CD4-positive, alpha-beta T cell treated with Interferon gamma for 1 hour (primary cell): Measurements from ENCODE around the gene HOXB8.
A peak's percentile ranks its signal among the peaks of the same experiment; 100 is the strongest.

ENCODE experiments used
- DNase-seq: peaks from one replicate; pipeline ENCODE4 v3.0.0-alpha.2; 2020

HOXB8 gene

DNA sequence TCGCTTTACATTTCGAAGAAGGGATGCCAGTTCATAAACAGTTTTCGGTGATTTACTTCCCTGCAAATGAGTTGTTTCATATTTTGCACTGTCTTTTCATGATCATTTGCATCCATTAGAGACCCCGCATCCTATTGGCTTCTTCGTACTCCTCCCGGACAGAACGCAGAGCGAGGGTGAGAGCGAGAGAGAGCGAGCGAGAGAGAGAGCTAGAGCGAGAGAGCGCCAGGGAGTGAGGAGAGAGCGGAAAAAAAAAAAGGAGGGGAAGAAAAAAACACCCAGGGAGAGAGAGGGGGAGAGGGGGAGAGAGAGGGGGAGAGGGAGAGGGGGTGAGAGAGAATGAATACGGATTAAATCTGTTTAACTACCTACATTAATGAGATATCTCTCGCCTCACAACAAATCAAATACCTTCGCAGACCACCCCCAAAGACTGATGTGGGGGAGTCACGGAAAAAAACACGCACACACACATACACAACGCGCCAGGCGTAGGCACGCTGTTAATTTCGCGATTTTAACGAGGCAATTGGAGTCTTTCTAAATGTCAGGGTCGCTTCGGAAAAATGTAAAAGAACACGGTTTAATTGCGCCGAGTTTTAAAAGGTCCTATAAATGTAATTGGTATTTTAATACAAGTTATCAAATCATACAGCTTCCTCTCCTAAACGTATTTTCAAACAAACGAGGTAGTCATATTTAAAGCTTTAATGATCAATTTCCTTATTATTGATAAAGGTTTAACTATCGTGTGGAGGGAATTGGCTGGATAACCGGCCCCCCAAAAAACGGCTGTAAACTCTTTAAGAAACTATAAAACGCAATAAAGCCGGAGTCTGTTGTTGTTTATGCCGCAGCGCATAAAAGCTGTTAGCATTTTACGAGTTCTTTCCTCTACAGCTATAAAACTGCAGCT, at the start of gene HOXB8:
Gene HOXB8, minus strand, starts transcription at position 246 of the 916 bp plus-strand sequence. CDS start 588 bp downstream, outside the sequence.
- DNase-seq: no peak

DNA sequence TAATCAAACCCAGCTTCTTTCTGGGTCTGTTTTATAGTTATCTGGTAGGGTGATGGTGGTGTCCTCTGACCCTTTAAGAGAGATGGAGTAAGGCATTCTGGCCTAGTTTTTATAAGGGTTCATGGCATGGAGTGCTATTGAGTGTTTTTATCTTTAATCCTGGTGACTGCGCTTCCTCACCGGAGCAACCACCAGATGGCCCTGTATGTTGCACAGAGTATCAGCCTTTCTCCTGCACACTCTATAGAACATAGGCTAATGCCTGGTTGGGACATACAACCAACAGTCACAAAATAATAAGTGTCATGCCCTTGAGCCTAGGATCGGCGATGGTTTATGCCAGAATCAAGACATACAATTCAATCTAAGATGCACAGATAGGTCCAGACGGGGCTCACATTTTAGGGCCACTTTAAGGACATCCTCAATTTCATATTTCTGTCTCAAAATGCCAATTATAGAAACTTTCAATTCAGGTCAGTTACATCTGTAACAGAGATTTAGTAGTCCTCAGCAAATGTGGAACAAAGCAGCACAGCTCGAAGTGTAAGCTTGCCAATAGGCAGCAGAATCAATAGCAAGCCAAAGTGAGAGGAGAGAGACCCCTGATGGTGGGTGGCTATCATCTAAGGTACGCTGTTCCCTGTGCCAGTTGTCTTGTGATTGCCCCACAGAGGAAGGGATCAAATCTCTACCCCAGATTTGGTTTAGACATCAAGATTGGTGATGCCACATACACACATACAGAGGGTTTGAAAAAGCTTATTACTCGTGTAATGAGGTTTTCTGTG, 48.2 kb upstream of the HOXB8 start:
- no peak for DNase-seq

DNA sequence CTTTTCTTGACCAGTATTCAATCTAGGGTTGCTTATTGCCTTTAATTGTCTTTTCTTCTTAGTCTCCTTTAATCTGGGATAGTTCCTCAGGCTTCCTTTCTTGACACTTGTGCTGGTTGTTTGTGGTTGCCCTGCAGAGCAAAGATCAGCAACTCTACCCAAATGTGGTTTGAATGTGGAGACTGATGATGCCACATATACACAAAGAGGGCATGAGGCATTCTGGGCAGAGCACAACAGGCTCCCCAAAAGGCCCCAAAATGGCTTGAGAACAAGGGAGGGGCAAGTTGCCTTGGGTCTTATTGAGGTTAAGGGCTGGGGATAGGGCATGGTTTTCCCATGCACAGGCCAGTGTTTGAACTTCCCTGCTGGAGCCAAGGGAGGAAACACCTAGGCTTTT, 40.8 kb upstream of the HOXB8 start:
- DNase-seq: no peak

DNA sequence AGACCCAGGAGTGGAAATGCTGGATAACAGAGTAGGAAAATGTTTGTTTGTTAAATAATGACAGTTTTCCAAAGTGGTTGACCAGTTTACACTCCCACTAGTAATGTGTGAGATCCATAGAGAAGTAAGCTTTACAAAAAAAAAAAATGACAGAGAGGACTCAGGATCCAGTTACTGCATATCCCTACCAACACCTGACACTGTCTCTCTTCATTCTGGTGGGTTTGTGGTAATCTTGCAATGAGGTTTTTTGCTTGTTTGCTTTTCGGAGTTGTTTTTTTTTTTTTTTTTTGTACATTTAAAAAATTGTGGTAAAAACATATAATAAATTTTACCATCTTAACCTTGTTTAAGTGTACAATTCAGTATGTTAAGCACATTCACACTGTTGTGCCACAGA, 34.6 kb upstream of the HOXB8 start:
- no peak for DNase-seq

DNA sequence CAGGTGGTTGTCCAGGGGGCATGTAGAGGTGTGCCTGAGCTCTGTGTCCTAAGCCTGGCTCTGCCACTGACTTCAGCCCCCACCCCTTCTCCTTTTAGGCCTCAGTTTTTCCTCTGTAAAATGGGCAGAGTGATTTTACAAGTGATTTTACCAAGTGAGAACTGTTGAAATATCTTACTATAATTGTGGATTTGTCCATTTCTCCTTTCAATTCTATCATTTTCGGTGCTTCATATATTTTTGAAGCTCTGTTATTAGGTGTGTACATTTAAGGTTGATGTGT, 32.8 kb upstream of the HOXB8 start:
- no peak for DNase-seq

DNA sequence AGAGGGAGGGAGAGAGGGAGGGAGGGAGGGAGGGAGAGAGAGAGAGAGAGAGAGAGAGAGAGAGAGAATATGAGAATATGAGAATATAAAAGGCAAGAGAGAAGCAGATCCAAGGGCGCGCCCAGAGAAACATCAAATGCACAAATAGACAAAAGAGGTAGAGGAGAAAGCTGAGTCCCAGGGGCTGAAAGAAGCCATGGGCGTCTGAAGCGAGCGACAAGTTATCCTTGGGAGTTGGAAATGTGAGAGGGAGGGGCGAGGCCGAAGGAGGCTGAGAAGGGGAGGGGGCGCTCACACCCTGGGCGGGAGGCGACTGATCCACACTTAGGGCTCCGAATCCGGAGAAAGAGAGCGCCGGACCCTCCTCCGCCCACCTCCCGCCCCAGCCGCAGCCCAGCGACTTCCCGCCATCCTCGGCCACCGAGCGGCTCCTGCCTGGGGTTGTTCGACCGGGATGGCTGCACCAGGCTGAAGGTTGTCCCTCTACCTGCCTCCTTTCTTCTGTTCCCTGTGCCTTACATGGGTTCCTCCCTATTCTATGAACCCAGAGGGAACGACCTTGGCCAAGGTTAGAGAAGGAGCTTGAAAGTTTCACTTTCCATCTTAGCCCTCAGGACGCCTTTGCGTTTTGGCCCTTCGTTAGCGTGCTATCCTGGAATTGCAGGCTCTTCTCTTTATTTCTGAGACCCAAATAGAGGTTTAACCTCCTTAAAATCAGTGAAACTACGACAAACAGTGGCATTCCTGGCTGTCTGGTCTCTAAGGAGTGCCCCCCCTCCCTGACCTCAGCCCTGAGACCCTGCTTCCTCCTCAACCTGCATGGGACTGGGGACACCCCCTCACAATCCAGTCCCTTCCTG, 32.2 kb upstream of the HOXB8 start:
- DNase-seq: no peak

DNA sequence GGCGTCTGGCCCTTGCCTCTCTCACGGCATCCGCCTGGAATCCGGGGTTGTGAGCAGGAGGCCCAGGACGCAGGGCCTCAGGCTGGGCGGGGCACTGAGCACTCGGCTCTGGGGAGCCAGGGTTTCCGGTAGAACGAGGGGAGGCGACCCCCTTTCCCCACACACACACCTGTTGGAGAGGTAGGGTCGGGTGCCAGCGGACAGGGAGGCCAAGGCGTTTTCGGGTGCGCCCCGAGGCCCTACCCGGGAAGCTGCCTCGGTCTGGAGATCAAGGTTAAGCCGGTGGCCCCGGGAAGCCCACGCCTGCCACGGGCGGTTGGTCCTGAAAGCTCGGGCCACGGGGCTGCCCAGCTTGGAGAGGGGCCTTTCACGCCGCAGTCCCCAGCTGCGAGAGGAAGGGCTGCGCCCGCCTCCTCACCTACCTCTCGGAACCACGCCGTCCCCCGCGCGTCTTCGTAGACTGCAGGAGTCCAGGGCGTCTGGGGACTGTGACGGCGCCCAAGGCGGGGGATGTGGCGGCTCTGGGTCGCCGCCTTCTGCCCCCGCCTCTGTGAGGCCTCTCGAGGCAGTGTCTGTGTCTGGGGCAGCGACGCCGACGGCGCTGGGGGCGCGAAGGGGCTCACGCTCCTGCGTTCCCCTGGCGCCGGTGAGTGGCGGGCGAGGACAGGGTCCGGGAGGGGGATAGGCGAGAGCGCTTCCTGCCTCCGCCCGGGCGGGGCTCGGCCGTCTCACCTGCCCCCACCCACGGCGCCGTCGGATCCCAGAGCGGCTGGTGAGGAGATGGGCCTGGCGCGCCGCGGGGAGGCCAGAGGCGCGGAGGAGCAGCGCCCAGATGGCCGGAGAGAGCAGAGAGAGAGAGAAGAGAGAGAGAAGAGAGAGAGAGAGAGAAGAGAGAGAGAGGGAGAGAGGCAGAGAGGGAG, 31.4 kb upstream of the HOXB8 start:
- DNase-seq: peak; percentile 16

DNA sequence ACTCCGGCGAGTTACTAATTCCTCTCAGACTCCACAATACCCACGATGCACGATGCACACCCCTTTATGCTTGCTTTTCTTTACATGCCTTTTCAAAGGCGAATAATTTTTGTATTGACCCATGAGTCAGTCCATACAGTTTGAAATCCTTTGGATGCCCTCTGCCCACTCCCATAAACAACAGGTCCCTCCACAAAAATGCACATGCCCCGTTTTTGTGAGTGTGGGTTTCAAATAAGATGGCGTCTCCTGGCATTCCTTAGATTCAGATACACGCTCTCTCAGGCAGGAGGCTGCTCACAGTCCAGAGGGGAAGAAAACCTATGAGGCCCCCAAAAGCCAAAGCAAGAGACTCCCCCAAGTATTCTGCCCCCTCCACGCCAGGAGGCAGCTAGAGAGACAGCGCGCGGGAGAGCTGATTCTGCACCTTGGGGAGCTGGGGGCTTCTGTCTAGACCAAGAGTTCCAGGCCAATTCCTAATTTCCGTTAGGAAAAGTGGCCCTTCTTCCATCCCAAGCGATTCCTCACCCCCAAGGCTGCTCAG, 30.6 kb upstream of the HOXB8 start:
- no peak for DNase-seq

DNA sequence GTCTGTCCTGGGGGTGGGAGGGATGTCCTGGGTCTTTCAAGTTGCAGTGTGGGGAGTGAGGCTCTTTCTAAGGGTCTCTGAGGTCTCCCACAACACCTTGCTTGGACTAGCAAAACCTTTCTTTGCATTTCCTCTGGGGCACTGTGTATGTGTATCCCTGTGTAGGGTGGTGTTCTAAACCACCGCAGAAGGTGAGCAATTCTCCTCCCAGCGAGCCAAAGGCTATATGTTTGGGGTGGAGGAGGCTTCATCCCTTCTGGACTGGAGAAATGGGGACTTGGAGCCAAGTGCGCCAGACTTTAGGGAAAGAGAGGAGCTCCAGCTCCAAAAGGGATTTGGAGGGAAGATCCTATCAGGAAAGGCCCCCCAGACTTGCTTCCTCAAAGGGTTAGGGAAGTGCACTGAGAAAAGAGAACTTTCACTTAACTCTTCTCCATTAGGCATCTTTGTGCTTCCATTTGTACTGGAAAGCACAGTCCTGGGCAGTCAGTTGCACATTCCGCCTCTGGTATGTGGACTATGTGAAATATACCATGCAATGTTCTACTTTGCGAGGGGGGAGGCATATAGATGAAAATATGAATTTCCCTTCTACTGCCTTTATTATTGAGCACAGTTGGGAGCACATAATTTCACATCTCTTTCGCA, 29.9 kb upstream of the HOXB8 start:
- DNase-seq: no peak

DNA sequence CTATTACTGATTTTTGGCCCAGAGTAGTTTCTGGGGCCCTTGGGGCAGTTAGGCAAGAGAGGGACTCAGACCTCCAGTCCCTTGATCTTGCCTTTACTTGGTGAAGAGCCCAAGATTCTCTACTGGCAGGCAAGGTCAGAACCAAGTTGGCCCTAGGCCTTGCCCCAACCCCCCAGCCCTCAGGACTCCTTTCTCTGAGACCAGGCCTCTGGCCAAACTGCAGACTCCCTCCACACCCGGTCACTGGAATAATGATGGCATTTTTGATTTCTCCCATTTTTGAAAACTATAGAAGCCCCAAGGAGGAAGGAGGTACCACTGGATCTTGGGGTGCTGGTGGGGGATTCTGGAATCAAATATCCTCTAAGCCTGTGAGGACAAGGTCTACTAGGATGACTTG, 29.1 kb upstream of the HOXB8 start:
- no peak for DNase-seq

DNA sequence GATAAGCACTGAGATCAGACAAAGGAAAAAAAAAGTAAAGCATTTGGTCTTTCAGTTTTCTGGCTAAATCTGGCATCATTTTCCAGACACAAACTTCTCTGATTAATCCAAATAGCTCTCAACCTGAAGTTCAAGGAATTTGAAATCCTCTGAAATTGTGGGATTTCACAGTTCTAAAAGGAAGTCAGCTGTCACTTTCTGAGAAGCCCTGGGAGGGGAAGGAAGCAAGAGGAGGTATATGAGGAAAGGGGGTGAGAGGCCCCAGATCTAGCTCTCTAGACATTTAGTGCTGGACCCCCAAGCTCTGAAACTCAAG, 28.6 kb upstream of the HOXB8 start:
- DNase-seq: no peak

DNA sequence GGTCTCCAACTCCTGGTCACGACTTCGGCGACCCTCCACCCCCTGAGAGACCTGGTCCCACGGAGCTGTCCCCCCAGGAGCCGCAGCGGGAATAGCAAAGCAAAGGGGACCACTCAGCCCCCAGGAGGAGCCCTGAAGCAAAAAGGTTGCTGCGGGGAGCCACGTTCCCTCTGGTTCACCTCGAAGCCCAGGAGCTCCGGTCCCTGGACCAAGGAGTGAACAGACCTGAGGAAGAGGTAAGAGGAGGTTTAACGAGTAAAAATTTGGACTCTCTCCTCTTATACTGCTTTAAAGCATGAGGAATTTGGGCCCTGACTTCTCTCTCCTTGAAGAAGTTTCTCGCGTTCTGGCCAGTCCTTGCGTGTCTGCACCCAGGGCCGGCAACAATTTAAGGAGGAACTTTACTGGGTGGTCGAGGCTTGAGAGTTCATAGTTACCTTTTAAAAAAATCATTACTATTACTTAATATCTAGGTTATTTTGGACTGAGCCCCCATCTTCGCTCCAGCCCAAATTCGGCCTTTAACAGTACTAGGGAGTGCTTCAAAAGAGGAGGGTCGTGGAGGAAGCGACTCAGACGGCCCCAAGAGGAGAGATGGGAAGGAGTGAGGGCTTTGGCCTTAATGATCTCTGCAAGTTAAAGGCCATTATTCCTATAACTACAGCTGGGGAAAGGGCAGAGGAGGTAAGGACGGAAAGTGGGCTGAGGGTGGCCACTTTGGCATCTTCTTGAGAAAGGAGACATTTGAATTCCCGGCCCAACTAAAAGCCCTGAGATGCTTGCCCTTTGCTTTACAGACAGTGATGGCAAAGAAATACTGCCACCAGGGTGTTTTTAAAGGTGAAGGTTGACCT, 28.0 kb upstream of the HOXB8 start:
- DNase-seq: no peak

DNA sequence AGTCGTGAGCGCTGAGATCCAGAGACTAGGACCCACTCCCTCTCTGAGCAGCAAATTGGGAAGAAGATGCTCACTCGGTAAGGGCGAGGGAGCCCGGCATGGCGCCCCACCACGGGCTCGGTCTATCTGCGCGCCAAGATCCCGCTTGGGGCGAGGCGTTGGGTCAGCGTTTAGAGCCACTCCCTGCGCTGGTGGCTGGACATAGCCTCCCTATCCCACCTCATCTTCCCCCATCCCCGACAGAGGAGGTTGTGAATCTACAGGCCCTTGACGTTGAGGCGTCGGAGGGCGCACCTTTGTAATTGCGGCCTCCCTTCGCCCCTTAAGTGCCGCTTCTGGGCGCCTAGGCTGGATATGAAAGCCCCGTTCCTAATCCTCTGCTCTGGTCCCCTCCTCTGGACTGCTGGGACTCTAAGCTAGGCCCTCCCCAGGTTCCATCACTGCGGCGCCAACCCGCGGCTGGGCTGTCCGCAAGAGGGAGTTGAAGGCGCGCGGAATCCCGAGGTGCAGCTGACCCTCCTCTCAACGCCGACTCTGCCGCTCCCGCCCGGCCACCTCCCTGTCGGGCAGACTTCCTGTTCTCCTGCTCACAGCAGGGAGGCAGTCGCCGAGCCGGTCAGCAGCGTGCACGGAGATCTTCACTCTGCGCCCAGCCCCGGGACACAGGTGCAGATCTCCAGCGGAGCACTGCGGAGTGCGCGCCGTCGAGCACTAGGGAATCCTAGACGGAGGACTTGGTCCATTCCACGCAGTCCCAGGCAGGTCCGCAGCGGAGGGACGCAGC, 27.2 kb upstream of the HOXB8 start:
- no peak for DNase-seq

DNA sequence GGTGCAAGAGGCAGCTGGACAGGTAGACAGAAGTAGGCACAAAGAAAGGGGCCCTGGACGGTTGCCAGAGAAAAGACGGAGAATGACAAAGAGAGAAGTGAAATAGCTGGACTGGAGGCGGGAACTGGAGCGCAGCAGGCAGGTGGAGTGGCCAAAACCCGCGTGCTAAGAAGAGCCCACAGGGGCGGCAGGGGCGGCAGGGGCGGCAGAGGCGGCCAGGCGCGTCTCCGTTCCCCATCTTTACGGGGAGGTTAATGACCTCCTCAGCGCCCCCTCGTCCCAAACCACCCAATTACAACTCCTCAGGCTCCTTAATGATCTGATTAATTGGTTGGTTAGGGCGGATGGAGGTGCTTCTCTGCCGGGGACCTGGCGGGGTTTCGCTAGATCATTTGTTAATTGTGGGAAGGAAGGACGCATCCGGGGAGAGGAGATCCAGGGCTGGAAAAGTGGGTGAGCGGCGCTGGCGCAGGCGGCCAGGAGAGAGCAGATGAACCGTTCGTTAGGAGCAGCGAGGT, 26.5 kb upstream of the HOXB8 start:
- no peak for DNase-seq

DNA sequence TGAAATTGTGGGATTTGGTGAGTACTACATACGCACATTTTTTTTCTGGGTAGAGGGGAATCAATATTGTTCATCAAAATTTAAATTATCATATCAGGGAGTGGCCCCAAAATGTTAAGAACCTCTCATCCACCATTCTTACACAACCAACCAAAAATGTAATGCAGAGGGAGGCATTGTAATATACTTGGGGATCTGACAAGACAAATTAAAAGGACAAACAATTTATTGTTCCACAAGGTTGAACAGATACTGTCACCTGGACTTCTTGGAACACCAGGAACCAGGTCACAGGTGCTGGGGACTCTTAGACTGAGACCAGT, 25.7 kb upstream of the HOXB8 start:
- DNase-seq: no peak

DNA sequence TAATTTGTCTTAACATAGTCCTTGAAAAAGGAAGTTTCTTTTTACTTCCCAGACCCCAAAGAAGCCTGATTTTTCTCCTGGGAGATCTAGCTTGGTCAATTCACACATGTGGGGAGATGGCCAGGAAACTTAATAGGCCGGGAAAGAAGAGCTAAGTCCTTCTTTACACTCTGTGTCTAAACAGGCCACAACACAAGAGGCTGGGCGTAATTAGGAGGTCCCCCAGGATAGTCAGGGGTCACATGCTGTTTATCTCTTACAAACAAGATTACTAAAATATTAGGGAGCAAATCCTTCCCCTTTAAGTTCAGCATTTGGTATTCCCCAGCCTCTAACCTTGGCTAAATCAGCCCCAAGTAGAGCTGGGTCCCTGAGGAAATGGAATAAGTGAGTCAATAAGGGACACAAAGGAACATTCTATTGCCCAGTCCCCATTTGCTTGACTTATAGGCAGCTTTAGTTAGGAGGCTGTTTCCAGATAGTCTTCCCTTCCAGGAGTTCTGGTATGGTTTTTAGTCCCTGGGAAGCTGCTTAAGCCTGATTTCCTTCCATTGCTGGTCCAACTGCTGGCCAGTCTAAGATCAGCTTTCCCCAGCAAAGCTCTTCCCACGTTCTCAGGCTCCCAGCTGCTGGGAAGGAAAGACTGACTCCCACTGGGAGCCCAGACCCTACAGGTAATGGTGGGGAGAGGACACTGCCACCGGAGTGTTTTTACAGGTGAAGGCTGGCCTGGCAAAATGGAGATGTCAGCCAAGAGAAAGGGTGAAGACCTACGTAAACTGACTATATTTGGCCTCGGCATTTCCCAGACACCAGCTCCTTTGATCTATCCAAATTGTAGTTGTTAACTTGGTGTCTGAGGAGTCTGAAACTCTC, 25.1 kb upstream of the HOXB8 start:
- DNase-seq: no peak

DNA sequence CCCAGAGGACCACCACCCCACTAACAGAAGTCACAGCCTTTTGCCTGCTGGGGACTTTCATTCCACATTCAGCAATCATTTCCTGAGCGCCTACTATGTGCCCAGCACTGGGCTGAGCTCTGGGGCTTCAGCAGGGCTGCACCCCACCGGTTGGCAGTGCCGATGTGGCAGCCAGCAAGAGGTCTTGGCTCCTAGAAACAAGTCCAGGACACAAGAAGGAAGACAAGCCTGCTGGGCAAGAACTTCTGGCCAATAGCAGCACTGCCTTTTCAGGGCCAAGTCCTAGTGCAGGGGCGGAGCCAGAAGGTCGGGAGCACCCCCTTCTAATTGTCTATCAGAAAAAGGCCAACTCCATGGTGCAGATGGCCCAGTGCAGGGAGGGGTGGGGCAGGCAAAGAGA, 24.0 kb upstream of the HOXB8 start:
- no peak for DNase-seq
